ENCODE results near the gene PRPF19.

GRCh38 chr11:60858731-60859464, 47.5 kb downstream of the PRPF19 start:
- TF ChIP-seq CTCF (IDR thresholded peaks at IDR 0.05) (no peak), TAF1 (IDR thresholded peaks at IDR 0.05; ENCODE audit: borderline replicate concordance, low read depth, low read length) (no peak), RCOR1 (IDR thresholded peaks at IDR 0.05; ENCODE audit: low read length) (no peak), FOSL2 (IDR thresholded peaks at IDR 0.05; ENCODE audit: borderline replicate concordance, low read depth) (no peak), SIN3A (IDR thresholded peaks at IDR 0.05; ENCODE audit: borderline replicate concordance, low read depth, low read length) (no peak), FOXM1 (IDR thresholded peaks at IDR 0.05; ENCODE audit: low read depth) (no peak), CHD2 (IDR thresholded peaks at IDR 0.05; ENCODE audit: low read length, partially characterized antibody) (no peak), REST (IDR thresholded peaks at IDR 0.05; ENCODE audit: low read depth, low read length) (no peak)
